Measurements from ENCODE around the gene PATJ.

DNA sequence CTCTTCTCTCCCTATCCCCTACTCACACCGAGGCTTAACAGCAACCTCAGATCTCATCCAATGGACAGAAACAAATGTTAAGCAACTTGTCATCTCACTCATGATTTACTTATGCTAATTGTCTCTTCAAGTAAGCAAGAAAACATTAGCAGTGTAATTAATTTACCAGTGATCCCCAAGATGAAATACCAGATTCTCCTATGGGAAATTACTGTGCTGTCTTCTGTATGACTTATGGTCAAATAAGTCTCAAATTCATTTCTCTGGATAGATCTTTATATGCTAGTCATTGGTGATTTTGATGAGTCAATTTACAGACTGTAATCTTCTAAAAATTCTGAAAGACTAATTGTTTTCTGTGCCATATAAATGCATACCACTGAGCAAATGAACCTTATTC is 419.4 kb downstream of the PATJ start:
- TF ChIP-seq CTCF (IDR thresholded peaks at IDR 0.05) = no peak
- no peak for TF ChIP-seq POLR2A (IDR thresholded peaks at IDR 0.05)
